SK-N-DZ (cell line): ENCODE results near the gene CA10.
A peak's percentile ranks its signal among the peaks of the same experiment; 100 is the strongest.

Source experiments
- DNase-seq: peaks from one replicate; pipeline ENCODE4 v3.0.0-alpha.2; 2015; ENCODE audit warnings: low spot score

The CA10 gene

DNA sequence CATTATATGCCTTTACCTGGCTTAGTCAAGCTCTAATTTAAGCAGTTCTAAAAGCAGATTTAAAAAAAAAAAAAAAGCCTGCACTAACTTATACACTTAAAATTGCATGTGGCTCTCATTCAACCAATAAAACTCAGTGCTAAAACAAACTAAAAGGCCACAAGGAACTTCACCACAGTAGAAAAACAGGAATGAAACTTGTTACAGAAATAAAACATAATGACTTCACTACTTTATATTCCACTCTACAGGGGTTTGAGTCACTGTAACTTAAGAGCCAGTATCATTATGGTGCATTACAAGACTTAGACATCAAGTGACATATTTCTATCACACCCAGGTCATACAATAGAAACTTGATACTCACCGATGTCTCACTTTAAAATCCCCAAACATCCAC lies 11.1 kb downstream of the CA10 start:
- DNase-seq = no peak

DNA sequence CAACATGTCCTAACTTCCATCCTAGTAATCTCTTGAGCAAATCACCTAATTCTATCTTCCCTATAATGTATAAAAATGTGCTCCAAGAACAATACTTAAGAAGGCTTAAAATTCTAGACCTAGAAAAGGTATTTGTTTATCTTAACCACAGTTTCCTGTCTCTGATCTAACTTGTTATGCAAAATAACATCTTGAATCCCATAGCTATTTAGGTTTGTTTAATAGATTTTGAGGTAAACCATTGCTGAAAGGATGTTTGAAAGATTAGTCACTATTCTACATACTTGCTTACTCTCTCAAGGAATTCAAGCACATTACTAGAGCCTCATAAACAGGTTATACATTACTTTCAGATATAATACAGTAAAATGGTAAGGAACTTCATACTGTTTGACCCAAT lies 13.0 kb downstream of the CA10 start:
- DNase-seq = no peak

DNA sequence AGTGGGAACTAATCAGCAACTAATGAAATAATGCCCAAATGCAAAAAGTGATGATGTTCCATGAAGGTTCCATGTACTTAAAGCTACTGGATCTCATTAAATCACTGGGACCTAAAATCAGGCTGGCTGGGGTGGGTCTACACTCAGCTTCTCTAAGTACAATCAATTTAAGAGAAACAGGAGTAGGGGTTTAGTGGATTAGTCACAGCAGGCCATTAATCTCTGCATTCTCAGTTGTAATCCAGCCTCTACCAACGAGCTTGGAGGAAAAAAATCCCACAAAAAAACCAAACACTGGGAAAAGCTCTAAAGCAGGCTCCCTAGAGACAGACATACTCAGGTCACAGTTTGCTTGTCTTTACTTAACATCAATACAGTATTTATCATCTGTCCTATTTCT lies 15.0 kb downstream of the CA10 start:
- no peak for DNase-seq

DNA sequence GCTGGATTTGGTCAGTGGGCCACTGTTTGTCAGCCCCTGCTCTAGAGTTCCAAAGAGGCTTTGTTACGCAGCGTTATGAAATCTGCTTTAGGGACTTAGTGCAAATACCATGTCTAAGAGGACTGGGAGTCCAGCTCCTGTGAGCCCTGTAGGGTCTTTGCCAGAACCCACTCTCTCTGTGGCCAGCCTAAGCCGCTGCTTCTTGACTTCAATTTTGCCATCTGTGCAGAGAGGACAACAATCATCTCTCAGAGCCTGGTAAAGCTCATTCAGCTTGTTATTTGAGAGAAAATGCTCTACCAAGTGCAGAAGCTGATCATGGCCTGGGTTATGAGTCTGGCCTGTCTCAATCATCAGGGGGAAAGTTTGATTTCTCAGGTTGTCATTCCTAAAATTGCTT lies 17.9 kb downstream of the CA10 start:
- DNase-seq = no peak

DNA sequence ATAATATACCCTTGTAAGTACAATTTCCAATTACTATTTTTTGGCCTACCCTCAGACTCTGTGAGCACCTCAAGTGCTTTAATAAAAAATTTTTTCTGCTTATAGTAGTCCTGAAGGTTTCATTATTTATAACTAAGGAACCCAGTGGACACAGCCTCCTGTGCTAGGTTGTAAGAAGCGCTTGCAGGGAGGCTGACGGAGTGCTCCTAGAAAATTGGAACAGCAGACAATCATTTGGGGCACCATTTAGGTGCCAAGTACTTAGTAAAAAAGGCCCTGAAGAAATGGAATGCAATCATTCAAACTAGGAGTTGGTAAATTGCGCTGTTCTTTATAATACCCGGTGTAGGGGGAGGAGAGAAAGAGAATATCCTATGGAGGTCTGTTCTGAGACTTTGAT lies 19.8 kb downstream of the CA10 start:
- DNase-seq = no peak

DNA sequence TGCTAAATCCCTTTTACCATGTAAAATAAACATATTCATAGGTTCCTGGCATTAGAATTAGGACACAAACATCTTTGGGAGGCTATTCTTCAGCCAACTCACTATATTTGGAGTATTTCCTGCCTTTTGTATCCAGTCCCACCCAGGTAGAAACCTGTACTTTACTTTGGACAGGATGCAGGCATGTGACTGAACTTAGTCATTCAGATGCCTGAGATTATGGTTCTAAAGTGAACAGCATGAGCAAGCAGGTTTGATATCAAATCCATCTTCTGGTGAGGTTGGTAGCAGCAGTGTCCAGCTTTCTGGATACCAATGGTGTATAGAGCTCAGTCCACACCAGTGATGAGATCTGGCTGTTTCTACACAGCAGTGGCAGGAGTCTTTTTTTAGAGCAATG lies 20.2 kb downstream of the CA10 start:
- no peak for DNase-seq

DNA sequence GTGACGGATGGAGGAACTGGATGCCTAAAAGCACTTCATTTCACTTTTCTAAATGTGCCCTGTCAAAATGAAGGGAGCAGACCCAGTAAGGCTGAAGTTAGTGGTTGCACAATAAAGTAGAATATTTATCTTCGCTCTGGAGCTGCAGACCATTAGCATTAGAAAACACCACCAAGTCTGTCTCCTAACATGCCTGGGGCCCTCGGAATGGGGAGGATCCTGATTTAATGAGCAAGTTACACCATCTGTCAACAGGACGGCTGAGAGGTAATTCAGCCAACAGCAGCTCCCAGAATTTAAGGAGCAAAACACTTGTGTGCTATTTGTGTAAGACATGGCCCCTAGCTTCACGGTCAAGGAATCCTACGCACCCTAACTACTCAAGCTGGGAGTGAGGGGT lies 22.3 kb downstream of the CA10 start:
- DNase-seq = no peak

DNA sequence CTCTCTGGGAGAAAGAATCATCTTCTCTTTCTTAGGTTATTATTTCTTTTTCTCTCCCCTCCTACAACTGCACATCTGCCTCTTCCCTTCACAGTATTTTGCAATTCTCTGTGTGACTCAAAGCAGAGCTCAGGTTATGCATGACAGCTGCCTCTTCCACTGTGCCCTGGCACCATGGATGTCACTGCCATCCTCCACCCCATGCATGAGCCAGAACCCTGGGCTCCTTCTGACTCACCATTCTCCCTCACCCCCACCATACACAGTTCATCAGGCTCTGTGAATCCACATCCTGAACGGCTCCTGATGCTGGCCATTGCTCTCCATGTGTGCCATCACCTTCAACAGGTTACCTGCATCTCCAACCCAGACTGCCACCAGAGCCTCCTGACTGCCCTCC lies 23.9 kb downstream of the CA10 start:
- no peak for DNase-seq

DNA sequence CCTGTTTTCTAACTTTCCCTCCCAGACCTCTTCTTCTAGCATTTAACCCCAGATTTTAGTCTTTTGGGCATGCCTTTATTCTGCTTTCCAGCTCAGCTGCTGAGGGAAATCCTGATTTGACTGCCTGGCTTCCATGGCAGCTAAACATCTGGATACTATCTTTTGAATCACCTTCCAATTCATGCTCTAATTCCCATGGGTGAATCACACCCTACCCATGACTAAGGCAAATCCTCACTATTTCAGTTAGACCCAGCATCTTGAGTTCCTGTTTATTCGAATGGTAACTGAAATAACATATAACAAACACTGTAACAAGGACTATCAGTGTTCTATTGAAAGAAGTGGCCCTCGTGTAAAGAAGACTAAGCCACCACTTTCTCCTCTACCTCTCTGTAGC lies 29.8 kb downstream of the CA10 start:
- DNase-seq = no peak

DNA sequence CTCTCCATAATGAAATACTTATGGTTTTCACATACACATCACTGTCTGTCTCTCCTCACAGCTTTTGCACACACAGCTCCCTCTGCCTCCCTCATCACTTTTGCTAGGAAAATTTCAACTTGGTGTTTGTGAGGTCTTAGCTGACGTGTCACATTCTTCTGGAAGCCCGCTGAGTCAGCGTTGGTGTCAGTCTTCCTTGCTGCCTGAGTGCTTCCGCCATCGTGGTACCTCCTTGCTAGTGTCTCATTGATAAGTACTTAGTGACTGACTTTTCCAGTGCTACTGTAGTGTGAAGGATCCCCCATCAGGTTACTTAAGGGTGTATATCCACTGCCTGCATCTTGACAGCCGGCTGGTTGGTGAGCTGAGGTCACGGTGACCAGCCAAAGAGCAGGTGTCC lies 33.5 kb downstream of the CA10 start:
- no peak for DNase-seq

DNA sequence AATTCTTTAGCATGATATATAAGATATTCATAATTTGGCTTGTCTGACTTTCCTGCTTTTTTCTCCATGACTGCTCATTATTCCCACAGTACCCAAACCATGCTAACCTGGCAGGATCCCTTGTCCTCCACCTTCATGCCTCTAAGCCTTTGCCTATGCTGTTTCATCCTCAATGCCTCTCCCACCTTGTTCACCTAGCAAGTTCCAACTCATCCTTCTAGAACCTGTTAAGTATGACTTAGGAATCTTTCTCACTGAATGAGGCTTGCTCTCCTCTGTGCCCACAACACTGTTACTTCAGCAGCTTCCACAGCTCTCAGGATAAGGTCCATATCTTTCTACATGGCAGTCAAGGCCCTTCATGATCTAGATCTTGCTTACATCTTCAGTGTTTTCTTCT lies 34.0 kb downstream of the CA10 start:
- no peak for DNase-seq

DNA sequence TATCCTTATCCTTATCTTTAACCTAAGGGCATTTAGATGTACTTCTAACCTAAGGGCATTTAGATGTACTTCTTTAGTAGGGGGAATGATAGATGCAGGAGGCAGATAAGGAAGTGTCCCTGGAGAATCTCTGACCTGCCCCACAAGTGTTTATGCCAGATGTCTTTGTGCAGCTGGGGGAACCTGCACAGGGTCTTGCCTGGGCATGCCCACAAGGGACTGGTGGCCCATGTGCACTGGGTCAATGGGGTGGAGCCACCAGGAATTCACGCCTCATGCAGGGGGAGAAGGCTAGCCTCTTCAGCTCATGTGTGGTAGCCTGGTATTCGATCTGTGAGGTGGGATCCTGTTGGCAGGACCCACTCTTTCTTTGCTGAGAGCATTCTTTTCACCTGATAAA lies 38.0 kb downstream of the CA10 start:
- peak; percentile 15 for DNase-seq

DNA sequence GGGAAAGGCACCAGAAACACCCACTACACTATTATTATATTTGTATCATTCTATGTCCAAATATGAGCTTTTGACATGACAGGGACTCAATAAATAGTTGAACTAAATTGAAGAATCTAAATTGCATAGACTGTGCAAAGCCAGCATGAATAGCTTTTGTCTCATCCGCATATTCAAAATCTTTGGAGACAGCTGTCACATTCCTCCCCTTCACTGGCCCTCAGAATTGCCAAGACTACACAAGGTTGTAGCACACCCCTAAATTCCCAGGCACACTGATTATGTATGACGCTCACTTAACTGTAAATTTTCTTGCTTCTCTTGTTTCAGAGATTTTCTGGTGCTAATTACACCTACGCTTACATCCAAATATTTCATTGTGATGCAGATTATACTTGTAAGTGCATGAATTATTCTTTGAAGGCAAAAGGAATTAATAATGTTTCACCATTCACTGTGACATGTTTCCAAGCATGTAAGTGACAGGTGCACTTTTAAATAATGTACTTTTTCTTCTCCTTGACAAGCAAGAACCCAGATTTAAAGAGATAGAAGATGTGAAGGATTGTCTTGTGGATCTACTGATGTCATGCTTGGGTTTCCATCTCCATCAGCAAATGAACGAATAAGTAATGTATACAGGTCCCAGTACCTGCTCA lies 47.5 kb downstream of the CA10 start:
- DNase-seq = no peak

DNA sequence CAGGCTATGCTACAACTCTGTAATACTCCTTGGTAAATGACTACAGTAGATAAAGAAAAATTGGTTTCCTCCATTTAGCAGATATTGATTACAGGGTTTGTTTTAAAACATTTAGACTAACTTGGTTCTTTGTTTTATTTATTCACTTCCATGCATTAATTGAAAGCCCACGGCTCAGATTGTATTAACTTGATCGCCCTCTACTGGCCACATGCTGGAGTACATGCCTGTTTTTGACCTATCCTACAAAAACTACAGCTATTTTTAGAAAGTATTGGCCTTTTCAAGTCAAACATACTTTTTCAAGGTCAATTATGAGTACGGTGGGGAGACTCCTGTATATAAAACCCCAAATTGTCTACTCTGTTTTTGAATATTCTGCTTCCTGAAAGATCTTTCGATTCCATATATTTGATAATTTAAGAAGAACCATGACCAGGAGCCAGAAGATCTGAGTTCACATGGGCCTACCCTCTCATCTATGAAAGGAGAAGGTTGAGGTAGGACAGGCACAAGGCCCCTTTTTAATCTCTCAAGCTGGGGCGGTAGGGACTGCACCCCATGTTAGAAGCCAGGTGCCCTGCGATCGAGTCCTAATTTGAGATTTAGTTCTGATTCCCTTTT lies 51.8 kb downstream of the CA10 start:
- DNase-seq = peak; percentile 45

DNA sequence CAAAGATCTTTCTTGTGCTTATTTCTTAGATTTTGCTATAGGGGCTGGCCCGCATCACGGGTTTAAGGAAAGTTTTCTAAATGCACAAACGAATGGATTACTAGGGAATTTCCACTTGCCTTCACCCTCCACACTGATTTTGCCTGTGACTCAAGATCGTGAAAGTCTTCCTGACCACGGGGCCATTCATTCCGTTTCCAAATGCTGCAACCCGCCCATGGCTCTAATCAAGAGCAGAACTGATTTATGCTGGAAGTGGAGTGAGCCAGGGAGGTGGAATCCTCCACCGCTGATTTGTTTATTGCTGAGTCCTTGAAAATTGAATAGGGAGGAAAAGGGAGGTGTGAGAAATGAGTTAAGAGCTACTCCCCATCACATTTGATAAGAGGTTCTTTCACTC lies 52.4 kb downstream of the CA10 start:
- DNase-seq = no peak

DNA sequence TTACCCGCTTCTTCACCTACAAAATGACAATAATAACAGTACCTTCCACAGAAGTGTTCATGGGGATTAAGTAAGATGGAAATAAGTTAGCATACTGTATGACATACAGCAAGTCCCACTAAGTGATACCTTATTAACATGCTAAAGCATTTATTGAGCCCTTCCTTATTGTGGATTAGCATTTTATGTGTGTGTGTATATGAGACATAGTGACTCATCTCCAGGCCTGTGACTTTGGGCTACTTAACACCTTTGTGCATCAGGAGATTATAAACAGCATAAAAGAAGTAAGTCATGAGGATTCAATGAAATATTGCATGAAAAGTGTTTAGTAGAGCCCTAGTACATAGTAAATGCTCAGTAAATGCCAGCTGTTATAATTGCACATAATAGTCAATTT lies 52.9 kb downstream of the CA10 start:
- DNase-seq = no peak

DNA sequence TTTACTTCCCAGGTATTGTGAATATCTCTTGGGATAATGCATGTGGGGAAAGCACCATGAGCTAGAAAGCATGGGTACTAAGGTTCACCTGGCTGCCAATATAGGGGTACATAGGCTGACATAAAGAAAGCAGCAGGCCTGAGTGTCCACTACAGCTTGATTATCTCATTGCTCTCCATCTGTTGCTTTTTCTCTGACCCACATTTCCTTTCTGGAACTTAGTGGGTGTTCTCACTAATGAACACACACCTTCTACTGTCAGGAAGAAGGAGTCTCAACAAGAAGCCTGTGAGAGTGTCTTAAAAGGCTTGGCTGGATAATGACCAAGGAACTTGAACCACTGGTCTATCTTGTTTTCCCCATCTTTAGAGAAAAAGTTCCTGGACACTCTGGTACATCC lies 62.5 kb downstream of the CA10 start:
- DNase-seq = no peak

DNA sequence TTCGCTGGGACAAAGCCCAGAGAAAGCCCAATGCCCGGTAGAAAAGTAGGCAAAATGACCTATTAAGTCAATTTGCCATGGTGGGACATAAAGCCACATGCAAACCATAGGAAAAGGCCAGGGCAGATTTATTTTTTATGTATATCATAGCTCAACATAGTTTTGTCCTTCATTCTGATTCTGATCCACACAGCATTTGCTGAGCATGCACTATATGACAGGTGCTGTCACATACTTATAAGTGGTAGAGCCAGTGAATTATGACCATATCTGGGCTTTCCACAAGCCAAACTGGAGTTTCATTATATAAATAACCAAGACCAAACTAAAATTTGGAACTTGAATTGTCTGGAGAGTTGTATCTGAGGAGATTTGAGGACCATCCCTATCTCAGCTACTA lies 74.3 kb downstream of the CA10 start:
- no peak for DNase-seq

DNA sequence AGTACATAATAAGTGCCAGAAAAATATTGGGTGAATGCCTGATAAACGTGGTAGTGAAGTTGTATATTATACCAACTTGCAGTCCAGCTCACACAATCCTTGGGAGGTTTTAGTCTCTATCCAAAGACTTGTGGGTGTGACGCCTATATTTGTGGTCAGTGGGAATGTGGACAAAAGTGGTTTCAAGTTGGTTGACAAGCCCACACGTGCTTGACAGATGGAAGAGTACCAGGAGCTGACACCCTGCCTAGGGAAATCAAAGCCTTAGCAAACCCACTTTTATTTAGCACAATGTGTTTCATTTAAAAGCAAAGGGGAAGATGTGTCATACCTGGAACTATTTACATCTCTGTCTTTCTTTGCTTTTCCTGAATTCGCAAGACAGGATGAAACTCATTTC lies 79.0 kb downstream of the CA10 start:
- DNase-seq = no peak

DNA sequence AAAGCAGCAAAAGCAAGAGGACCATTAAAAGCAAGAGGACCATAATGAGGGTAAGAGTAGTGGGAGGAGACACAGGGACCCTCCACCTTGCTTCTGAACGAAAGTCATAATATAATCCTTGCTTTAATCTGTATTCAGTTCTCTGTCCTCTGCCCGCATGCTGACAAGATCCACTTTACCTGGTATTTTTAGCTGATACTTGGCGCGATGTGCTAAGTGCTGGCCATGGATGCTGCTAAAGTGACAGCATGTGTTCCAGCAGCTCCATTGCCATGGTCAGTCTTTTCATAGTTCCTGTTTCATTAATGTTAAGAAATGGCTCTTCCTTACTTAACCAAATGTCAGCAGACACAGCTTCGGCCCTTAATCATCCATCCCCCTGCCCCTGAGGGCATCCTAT lies 86.8 kb downstream of the CA10 start:
- no peak for DNase-seq

DNA sequence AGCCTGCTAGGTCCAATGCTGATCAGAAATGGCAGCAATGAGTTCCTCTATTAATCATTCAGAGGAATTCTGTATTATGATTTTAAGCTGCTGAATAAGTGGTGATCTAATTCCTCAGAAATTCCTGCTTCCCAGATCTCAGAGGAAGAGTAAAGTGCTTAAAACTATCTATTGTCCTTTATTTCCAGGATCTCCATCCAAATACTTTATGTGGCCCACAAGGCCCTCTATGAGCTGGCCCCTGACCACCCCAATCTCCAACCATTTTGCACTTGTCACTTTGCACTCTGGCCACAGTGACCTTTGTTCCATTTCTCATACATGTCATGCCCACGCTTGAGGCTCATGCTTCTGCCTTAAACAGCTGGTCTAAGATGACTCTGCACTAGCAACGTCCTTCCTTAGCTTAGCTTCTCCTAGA lies 93.7 kb downstream of the CA10 start:
- no peak for DNase-seq

DNA sequence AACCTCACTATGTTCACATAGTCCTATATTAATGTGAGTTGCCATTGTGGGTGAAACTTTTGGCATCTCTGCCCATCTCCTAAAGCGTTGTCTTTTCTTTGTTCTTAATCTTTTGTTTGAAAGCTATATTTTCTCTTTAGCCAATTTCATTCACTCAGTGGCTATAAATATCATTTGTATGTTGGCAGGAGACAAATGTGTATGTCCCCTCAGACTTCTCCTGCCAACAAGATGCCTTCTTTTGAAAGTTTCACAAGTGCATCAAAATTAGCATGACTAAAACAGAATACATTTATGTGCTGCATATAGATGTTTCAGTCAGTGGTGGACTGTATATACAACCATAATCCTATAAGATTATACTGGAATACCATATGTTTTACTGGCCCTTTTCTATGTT lies 109.0 kb downstream of the CA10 start:
- DNase-seq = no peak

DNA sequence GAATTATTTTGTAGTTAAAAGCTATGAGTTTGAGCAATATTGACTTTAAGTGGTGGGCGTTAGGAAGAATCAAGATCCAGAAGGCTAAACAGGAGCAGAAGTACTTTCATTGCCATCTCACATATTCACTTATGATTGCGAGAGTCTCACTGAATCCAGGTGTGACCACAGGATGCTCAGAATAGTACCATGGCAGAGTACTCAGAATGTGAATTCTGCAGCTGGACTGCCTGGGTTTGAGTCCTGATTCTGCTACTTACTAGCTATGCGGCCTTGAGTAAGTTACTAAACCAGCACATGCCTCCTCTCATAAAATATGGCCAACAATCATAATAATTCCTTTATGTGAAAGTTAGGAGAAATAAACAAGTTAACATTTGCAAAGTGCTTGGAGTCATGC lies 109.5 kb downstream of the CA10 start:
- no peak for DNase-seq
